Stimulated activated naive B cell treated with anti-CD40 and anti-IgM and Interleukin-4, amounts not matched to agents 10 μg/mL and 1 μg/mL and 100 μg/mL, for 72 hours (primary cell): ENCODE measurements around the gene POP7.

Experiments
- ATAC-seq, 2 donors: fragments of 150-1000 bp; cut with Tn5 transposase; replicated peaks; 2 replicates each; pipeline ENCODE4 v1.10.0; 2021; ENCODE audit warnings: moderate library complexity in 1 of 2
- DNase-seq: peaks from one replicate; pipeline ENCODE4 v3.0.0; 2021
- H3K27ac Mint-ChIP-seq: one replicate; pipeline ENCODE4 v1.8.0; 2022; ENCODE audit warnings: mild to moderate bottlenecking, mixed read lengths
- H3K27me3 Mint-ChIP-seq, 2 donors: one replicate each; pipeline ENCODE4 v1.8.0; 2022; ENCODE audit warnings: mixed read lengths in 2 of 2
- H3K36me3 Mint-ChIP-seq, 2 donors: one replicate each; pipeline ENCODE4 v1.8.0; 2022; ENCODE audit warnings: mixed read lengths in 2 of 2, mild to moderate bottlenecking in 1 of 2
- H3K4me1 Mint-ChIP-seq, 2 donors: one replicate each; pipeline ENCODE4 v1.8.0; 2022; ENCODE audit warnings: mixed read lengths in 2 of 2, mild to moderate bottlenecking in 1 of 2
- H3K4me3 Mint-ChIP-seq, 2 donors: one replicate each; pipeline ENCODE4 v1.8.0; 2022; ENCODE audit warnings: mild to moderate bottlenecking in 2 of 2, mixed read lengths in 2 of 2, moderate library complexity in 1 of 2
- H3K9me3 Mint-ChIP-seq, 2 donors: one replicate each; pipeline ENCODE4 v1.8.0; 2022; ENCODE audit warnings: mixed read lengths in 2 of 2, mild to moderate bottlenecking in 1 of 2

The POP7 gene

DNA sequence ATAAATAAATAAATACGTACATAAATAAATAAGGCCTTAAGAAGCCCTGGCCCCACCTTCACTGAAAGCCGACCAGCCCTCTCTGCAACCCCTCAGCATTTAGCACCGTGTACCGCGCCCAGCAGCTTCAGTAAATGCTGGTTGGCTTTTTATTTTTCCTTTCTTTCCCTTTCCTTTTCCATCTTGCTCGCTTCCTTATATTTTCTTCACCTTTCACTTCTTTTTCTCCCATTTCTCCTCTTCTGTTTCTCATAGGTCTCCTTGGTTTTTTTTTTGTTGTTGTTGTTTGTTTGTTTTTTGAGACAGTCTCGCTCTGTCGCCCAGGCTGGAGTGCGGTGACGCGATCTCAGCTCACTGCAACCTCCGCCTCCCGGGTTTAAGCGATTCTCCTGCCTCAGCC lies 38.7 kb downstream of the POP7 start:
- Mint-ChIP-seq H3K36me3 (peaks cover 0 to 3% of the 10 kb centered on the region in 2 donors), H3K4me3 (no peak overlapping the region), H3K27ac (no peak overlapping the region), H3K27me3 (peaks cover 22 to 25% of the 10 kb centered on the region in 2 donors), H3K4me1 (peaks cover 4 to 7% of the 10 kb centered on the region in 2 donors), H3K9me3 (peaks cover 1 to 4% of the 10 kb centered on the region in 2 donors)
- ATAC-seq: no peak
- no peak for DNase-seq

GRCh38 chr7:100745184-100745583 lies 39.3 kb downstream of the POP7 start:
- H3K27ac Mint-ChIP-seq: peak overlapping the region; percentile 87
- DNase-seq: peak; percentile 46
- peaks cover 0 to 3% of the 10 kb centered on the region in 2 donors for H3K36me3 Mint-ChIP-seq
- H3K4me1 Mint-ChIP-seq: peaks cover 4 to 7% of the 10 kb centered on the region in 2 donors
- ATAC-seq: peak; percentile 88 to 97
- peaks cover 1 to 4% of the 10 kb centered on the region in 2 donors for H3K9me3 Mint-ChIP-seq
- H3K4me3 Mint-ChIP-seq: peak overlapping the region; percentile 93 to 95
- H3K27me3 Mint-ChIP-seq: peaks cover 22 to 23% of the 10 kb centered on the region in 2 donors

GRCh38 chr7:100752994-100753393 lies 47.1 kb downstream of the POP7 start:
- DNase-seq: no peak
- Mint-ChIP-seq H3K4me3 (no peak overlapping the region), H3K4me1 (peaks cover 6 to 14% of the 10 kb centered on the region in 2 donors), H3K27ac (peak overlapping the region; percentile 82), H3K36me3 (peaks cover 10 to 15% of the 10 kb centered on the region in 2 donors), H3K27me3 (peaks cover 35 to 40% of the 10 kb centered on the region in 2 donors), H3K9me3 (peaks cover 0 to 7% of the 10 kb centered on the region in 2 donors)
- ATAC-seq: peak in 1 of 2 donors; percentile 31

DNA sequence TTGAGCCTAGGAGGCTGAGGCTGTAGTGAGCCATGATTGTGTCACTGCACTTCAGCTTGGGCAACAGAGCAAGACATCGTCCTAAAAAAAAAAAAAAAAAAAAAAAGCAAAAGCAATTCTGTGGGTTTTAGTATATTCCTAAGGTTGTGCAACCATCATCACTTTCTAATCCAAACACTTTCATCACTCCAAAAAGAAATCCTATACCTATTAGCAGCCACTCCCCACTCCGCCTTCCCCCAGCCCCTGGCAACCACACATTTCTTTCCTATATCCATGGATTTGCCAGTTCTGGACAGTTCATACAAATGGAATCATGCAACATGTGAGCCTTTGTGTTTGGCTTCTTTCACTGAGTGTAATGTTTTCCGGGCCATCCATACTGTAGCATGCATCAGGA lies 47.8 kb downstream of the POP7 start:
- Mint-ChIP-seq H3K27ac (no peak overlapping the region), H3K27me3 (peaks cover 30 to 41% of the 10 kb centered on the region in 2 donors), H3K36me3 (peaks cover 10 to 15% of the 10 kb centered on the region in 2 donors), H3K9me3 (peaks cover 0 to 7% of the 10 kb centered on the region in 2 donors), H3K4me3 (no peak overlapping the region), H3K4me1 (peaks cover 6 to 14% of the 10 kb centered on the region in 2 donors)
- DNase-seq (no peak), ATAC-seq (no peak)
